ENCODE data around the gene PITX2.

Gene PITX2

DNA sequence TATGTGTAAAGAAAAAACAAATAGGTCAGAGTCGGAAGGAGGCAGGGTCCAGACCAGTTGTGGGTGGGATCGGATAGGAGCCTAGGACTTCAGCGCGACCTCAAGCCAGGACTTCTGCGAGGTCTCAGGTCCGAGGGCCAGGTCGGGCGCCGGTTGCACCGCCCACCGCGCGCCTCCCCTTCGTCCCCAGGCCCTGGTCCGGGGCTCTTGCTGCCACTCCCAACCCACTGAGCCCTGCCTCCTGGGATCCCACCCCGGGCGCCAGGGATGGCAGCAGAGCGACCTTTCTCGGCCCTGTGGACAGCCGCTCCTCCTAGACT lies 12.3 kb downstream of the PITX2 start:
- no peaks in the 10 kb centered on the region for H3F3A ChIP-seq (ENCODE audit: insufficient read depth, low read length)
- TF ChIP-seq, protein P1, sequence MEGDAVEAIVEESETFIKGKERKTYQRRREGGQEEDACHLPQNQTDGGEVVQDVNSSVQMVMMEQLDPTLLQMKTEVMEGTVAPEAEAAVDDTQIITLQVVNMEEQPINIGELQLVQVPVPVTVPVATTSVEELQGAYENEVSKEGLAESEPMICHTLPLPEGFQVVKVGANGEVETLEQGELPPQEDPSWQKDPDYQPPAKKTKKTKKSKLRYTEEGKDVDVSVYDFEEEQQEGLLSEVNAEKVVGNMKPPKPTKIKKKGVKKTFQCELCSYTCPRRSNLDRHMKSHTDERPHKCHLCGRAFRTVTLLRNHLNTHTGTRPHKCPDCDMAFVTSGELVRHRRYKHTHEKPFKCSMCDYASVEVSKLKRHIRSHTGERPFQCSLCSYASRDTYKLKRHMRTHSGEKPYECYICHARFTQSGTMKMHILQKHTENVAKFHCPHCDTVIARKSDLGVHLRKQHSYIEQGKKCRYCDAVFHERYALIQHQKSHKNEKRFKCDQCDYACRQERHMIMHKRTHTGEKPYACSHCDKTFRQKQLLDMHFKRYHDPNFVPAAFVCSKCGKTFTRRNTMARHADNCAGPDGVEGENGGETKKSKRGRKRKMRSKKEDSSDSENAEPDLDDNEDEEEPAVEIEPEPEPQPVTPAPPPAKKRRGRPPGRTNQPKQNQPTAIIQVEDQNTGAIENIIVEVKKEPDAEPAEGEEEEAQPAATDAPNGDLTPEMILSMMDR (IDR thresholded peaks at IDR 0.05; ENCODE audit: low read length), result no peak
- no peak for TF ChIP-seq EZH2 (IDR thresholded peaks at IDR 0.05; ENCODE audit: borderline replicate concordance, low read length)
- no peaks in the 10 kb centered on the region for H3K9me2 ChIP-seq (ENCODE audit: low read depth, low read length)
- H3K4me1 ChIP-seq (ENCODE audit: insufficient read depth, low read length, severe bottlenecking), result no peaks in the 10 kb centered on the region
- H3K9me3 ChIP-seq (ENCODE audit: low read length), result no peaks in the 10 kb centered on the region
- no peaks in the 10 kb centered on the region for H3K36me3 ChIP-seq (ENCODE audit: insufficient read depth, low read length)
- H2AFZ ChIP-seq (ENCODE audit: low read length), result no peak overlapping the region
- H3K79me2 ChIP-seq (ENCODE audit: insufficient read depth, low read length), result no peaks in the 10 kb centered on the region
- no peaks in the 10 kb centered on the region for H4K20me1 ChIP-seq (ENCODE audit: insufficient read depth, low read length)
- H3K27ac ChIP-seq (ENCODE audit: low read depth, low read length, poor library complexity, severe bottlenecking), result no peak overlapping the region
- no peak overlapping the region for H3K9ac ChIP-seq (ENCODE audit: low read length)
- no peak overlapping the region for H3K4me3 ChIP-seq (ENCODE audit: low read depth, low read length, poor library complexity, severe bottlenecking)
- H3K4me2 ChIP-seq (ENCODE audit: low read length), result no peak overlapping the region
- H3K27me3 ChIP-seq (ENCODE audit: insufficient read depth, low read length), result no peaks in the 10 kb centered on the region

- Histone ChIP-seq H4K20me1 (ENCODE audit: insufficient read depth, low read length) (no peaks in the 10 kb centered on the region), H3K4me3 (ENCODE audit: low read depth, low read length, poor library complexity, severe bottlenecking) (no peak overlapping the region), H3K9ac (ENCODE audit: low read length) (no peak overlapping the region), H3K27me3 (ENCODE audit: insufficient read depth, low read length) (no peaks in the 10 kb centered on the region), H3K36me3 (ENCODE audit: insufficient read depth, low read length) (no peaks in the 10 kb centered on the region), H2AFZ (ENCODE audit: low read length) (no peak overlapping the region), H3F3A (ENCODE audit: insufficient read depth, low read length) (no peaks in the 10 kb centered on the region), H3K27ac (ENCODE audit: low read depth, low read length, poor library complexity, severe bottlenecking) (no peak overlapping the region), H3K4me2 (ENCODE audit: low read length) (no peak overlapping the region), H3K9me3 (ENCODE audit: low read length) (no peaks in the 10 kb centered on the region), H3K4me1 (ENCODE audit: insufficient read depth, low read length, severe bottlenecking) (no peaks in the 10 kb centered on the region), H3K9me2 (ENCODE audit: low read depth, low read length) (no peaks in the 10 kb centered on the region), H3K79me2 (ENCODE audit: insufficient read depth, low read length) (no peaks in the 10 kb centered on the region)
- TF ChIP-seq EZH2 (IDR thresholded peaks at IDR 0.05; ENCODE audit: borderline replicate concordance, low read length), result no peak
- TF ChIP-seq, protein P1 (IDR thresholded peaks at IDR 0.05; ENCODE audit: low read length), result no peak
These were observed 13.7 kb downstream of the PITX2 start for GRCh38 chr4:110609044-110609750.

DNA sequence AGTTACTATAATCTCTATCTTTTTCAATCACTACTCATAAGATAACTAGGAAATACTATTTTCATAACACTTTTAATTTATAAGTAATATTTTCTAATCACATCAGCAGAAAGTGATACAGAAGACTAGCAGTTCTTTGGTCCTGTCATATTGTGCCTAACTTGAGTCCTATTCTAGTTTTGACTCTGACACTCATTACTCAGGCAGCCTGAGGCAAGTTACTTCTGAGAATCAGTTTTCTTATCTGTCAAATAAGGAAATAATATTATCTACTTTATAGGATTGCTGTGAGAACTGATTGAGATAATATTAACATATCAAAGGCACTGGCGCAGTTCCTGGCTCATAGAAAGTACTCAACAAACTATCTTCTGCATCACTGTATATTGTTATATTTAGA lies 17.8 kb downstream of the PITX2 start:
- Histone ChIP-seq H3K4me1 (ENCODE audit: insufficient read depth, low read length, severe bottlenecking) (no peaks in the 10 kb centered on the region), H3K9ac (ENCODE audit: low read length) (no peak overlapping the region), H3K4me3 (ENCODE audit: low read depth, low read length, poor library complexity, severe bottlenecking) (no peak overlapping the region), H3K36me3 (ENCODE audit: insufficient read depth, low read length) (no peaks in the 10 kb centered on the region), H3F3A (ENCODE audit: insufficient read depth, low read length) (no peaks in the 10 kb centered on the region), H3K4me2 (ENCODE audit: low read length) (no peak overlapping the region), H4K20me1 (ENCODE audit: insufficient read depth, low read length) (no peaks in the 10 kb centered on the region), H2AFZ (ENCODE audit: low read length) (no peak overlapping the region), H3K9me3 (ENCODE audit: low read length) (no peaks in the 10 kb centered on the region), H3K27ac (ENCODE audit: low read depth, low read length, poor library complexity, severe bottlenecking) (no peak overlapping the region), H3K27me3 (ENCODE audit: insufficient read depth, low read length) (no peaks in the 10 kb centered on the region), H3K9me2 (ENCODE audit: low read depth, low read length) (no peaks in the 10 kb centered on the region), H3K79me2 (ENCODE audit: insufficient read depth, low read length) (no peaks in the 10 kb centered on the region)
- TF ChIP-seq, protein P1 (IDR thresholded peaks at IDR 0.05; ENCODE audit: low read length), result no peak
- TF ChIP-seq EZH2 (IDR thresholded peaks at IDR 0.05; ENCODE audit: borderline replicate concordance, low read length), result no peak

Measured in OCI-LY1 (cell line).